Naive thymus-derived CD8-positive, alpha-beta T cell (primary cell): Measurements from ENCODE around the gene MLKL. TPM values are rescaled to one million over a fixed set of nuclear protein-coding genes. Genes with fewer than 3 reads are reported as not detected.
"Not testable (repeated sequence)": the region's sequence is repeated elsewhere in the genome, so short reads cannot be mapped to it uniquely, and the experiment has no call there.

Source experiments
- ATAC-seq, 2 donors: fragments of 150-1000 bp; cut with Tn5 transposase in 1 of 2; sonication (Bioruptor Pico), chemical (Tn5 transposase) in 1 of 2; 1 replicate in 1 of 2; 2 replicates in 1 of 2; pipeline ENCODE4 v1.10.0; 2021; ENCODE audit warnings: mild to moderate bottlenecking in 2 of 2, moderate library complexity in 2 of 2
- POLR2A ChIA-PET: fragments of 350-600 bp; sonication (Branson Sonifier 250); formaldehyde crosslinking; loops from one replicate; lab custom pipeline; 2021; ENCODE audit warnings: antibody characterized with exemption; lab: Charles Lee
- DNase-seq, 10 donors: peaks; one replicate each; pipeline versions ENCODE4 v3.0.0 to v3.0.0-alpha.2; 2020 to 2022
- H3K27ac Mint-ChIP-seq, 10 donors: one replicate each; pipeline ENCODE4 v1.8.0; 2020 to 2022; ENCODE audit warnings: mild to moderate bottlenecking in 10 of 10, mixed read lengths in 10 of 10, moderate library complexity in 4 of 10, inconsistent platforms in 1 of 10
- H3K27me3 Mint-ChIP-seq, 5 donors: one replicate each; pipeline ENCODE4 v1.8.0; 2021 to 2022; ENCODE audit warnings: mixed read lengths in 5 of 5
- H3K36me3 Mint-ChIP-seq, 3 donors: one replicate each; pipeline ENCODE4 v1.8.0; 2020 to 2022; ENCODE audit warnings: mixed read lengths in 3 of 3, mild to moderate bottlenecking in 2 of 3, inconsistent platforms in 1 of 3
- H3K4me1 Mint-ChIP-seq, 4 donors: one replicate each; pipeline ENCODE4 v1.8.0; 2021 to 2022; ENCODE audit warnings: mixed read lengths in 4 of 4
- H3K4me3 Mint-ChIP-seq, 10 donors: one replicate each; pipeline ENCODE4 v1.8.0; 2020 to 2022; ENCODE audit warnings: mild to moderate bottlenecking in 10 of 10, mixed read lengths in 10 of 10, moderate library complexity in 6 of 10, inconsistent platforms in 1 of 10
- H3K9me3 Mint-ChIP-seq, 9 donors: one replicate each; pipeline ENCODE4 v1.8.0; 2020 to 2022; ENCODE audit warnings: mixed read lengths in 9 of 9, mild to moderate bottlenecking in 3 of 9, inconsistent platforms in 1 of 9, moderate library complexity in 1 of 9
- polyA plus RNA-seq, 3 donors: library from polyadenylated mRNA; unstranded; fragments of 300-500 nt; fragmentation: Illumina TruSeq; gene quantifications; one replicate each; pipeline ENCODE4 v1.2.3, GENCODE V29; 2021
- total RNA-seq, 8 experiments: library from RNA in 2 of 8; stranded (reverse) in 2 of 8; gene quantifications; one replicate each; pipeline ENCODE4 v1.2.3 and lab custom pipeline; 2021 to 2026

MLKL gene
- total and polyA plus RNA-seq, 5 experiments from 2014 or later: 7.3 to 20.6 (median 9.3) TPM

- no peak for ATAC-seq
- Mint-ChIP-seq H3K9me3 (no peaks in the 10 kb centered on the region), H3K4me3 (peak overlapping the region in 1 of 10 donors; percentile 4), H3K27ac (peak overlapping the region in 7 of 10 donors; percentile 6 to 87 (median 67)), H3K4me1 (peaks cover 22 to 68% (median 60%) of the 10 kb centered on the region in 4 donors), H3K36me3 (peaks cover 0 to 84% (median 16%) of the 10 kb centered on the region in 3 donors), H3K27me3 (no peaks in the 10 kb centered on the region)
- DNase-seq: no peak
- POLR2A ChIA-PET: no interaction called here
Measured at GRCh38 chr16:74654536-74655050, 46.1 kb downstream of the MLKL start.

- Mint-ChIP-seq H3K27ac (peak overlapping the region in 8 of 10 donors; percentile 19 to 81 (median 66)), H3K4me1 (peaks cover 15 to 53% (median 44%) of the 10 kb centered on the region in 4 donors), H3K36me3 (peaks cover 0 to 83% (median 13%) of the 10 kb centered on the region in 3 donors), H3K4me3 (peak overlapping the region in 1 of 10 donors; percentile 4)
- H3K9me3 Mint-ChIP-seq, ATAC-seq, H3K27me3 Mint-ChIP-seq, POLR2A ChIA-PET, DNase-seq: not testable (repeated sequence)
Measured at GRCh38 chr16:74652883-74653282, 47.8 kb downstream of the MLKL start.

- ATAC-seq: no peak
- peaks cover 0 to 81% (median 13%) of the 10 kb centered on the region in 3 donors for H3K36me3 Mint-ChIP-seq
- H3K27ac Mint-ChIP-seq: peak overlapping the region in 4 of 10 donors; percentile 58 to 93 (median 78)
- H3K9me3 Mint-ChIP-seq: no peaks in the 10 kb centered on the region
- H3K4me1 Mint-ChIP-seq: peaks cover 15 to 48% (median 40%) of the 10 kb centered on the region in 4 donors
- no peak for DNase-seq
- POLR2A ChIA-PET: no interaction called here
- no peak overlapping the region for H3K4me3 Mint-ChIP-seq
- no peaks in the 10 kb centered on the region for H3K27me3 Mint-ChIP-seq
Measured at GRCh38 chr16:74652249-74652648, 48.4 kb downstream of the MLKL start.

- H3K4me3 Mint-ChIP-seq: no peak overlapping the region
- H3K4me1 Mint-ChIP-seq: peaks cover 14 to 43% (median 36%) of the 10 kb centered on the region in 4 donors
Measured at GRCh38 chr16:74651841-74652240, 48.8 kb downstream of the MLKL start.

GRCh38 chr16:74650966-74651567 lies 49.6 kb downstream of the MLKL start:
- ATAC-seq (no peak), DNase-seq (peak in 2 of 10 donors; percentile 7 to 19)
- peak overlapping the region in 2 of 10 donors; percentile 4 to 41 for H3K27ac Mint-ChIP-seq
- peaks cover 13 to 37% (median 31%) of the 10 kb centered on the region in 4 donors for H3K4me1 Mint-ChIP-seq
- H3K27me3 Mint-ChIP-seq: no peaks in the 10 kb centered on the region
- POLR2A ChIA-PET: interaction anchor here (0.6 kb wide), 1 partner anchor 157 kb away, joined by 4 read pairs; no protein-coding TSS in a partner anchor
- H3K36me3 Mint-ChIP-seq: peaks cover 0 to 82% (median 11%) of the 10 kb centered on the region in 3 donors
- H3K4me3 Mint-ChIP-seq: no peak overlapping the region
- H3K9me3 Mint-ChIP-seq: no peaks in the 10 kb centered on the region

More at GRCh38 chr16:74651841-74652240, 48.8 kb downstream of the MLKL start:
- POLR2A ChIA-PET: interaction anchor here (0.6 kb wide), 1 partner anchor 158 kb away, joined by 4 read pairs; no protein-coding TSS in a partner anchor
- Mint-ChIP-seq H3K9me3 (no peaks in the 10 kb centered on the region), H3K27me3 (no peaks in the 10 kb centered on the region), H3K36me3 (peaks cover 0 to 81% (median 12%) of the 10 kb centered on the region in 3 donors), H3K27ac (peak overlapping the region in 7 of 10 donors; percentile 58 to 93 (median 75))
- no peak for DNase-seq
- ATAC-seq: no peak

- POLR2A ChIA-PET: no interaction called here
- H3K27me3 Mint-ChIP-seq: no peaks in the 10 kb centered on the region
- H3K36me3 Mint-ChIP-seq: peaks cover 0 to 78% (median 8%) of the 10 kb centered on the region in 3 donors
- H3K4me3 Mint-ChIP-seq: no peak overlapping the region
- peaks cover 9 to 30% (median 23%) of the 10 kb centered on the region in 4 donors for H3K4me1 Mint-ChIP-seq
- peak overlapping the region in 2 of 10 donors; percentile 8 to 81 for H3K27ac Mint-ChIP-seq
- DNase-seq (no peak), ATAC-seq (no peak)
- no peaks in the 10 kb centered on the region for H3K9me3 Mint-ChIP-seq
Measured at GRCh38 chr16:74649839-74650504, 50.7 kb downstream of the MLKL start.

- H3K36me3 Mint-ChIP-seq: peaks cover 8 to 86% (median 17%) of the 10 kb centered on the region in 3 donors
- H3K4me1 Mint-ChIP-seq: no peaks in the 10 kb centered on the region
- no peaks in the 10 kb centered on the region for H3K9me3 Mint-ChIP-seq
- POLR2A ChIA-PET: interaction anchor here (0.7 kb wide), 1 partner anchor 19 kb away, joined by 6 read pairs; no protein-coding TSS in a partner anchor
- DNase-seq: no peak
- H3K27ac Mint-ChIP-seq: peak overlapping the region in 1 of 10 donors; percentile 47
- ATAC-seq: no peak
- no peak overlapping the region for H3K4me3 Mint-ChIP-seq
- no peaks in the 10 kb centered on the region for H3K27me3 Mint-ChIP-seq
Measured at GRCh38 chr16:74641969-74642368, 58.7 kb downstream of the MLKL start.

- Mint-ChIP-seq H3K4me1 (no peaks in the 10 kb centered on the region), H3K27me3 (no peaks in the 10 kb centered on the region), H3K36me3 (peaks cover 0 to 85% (median 7%) of the 10 kb centered on the region in 3 donors), H3K27ac (peak overlapping the region in 3 of 10 donors; percentile 27 to 71 (median 37)), H3K9me3 (no peaks in the 10 kb centered on the region), H3K4me3 (no peak overlapping the region)
- POLR2A ChIA-PET: no interaction called here
- ATAC-seq: no peak
- no peak for DNase-seq
Measured at GRCh38 chr16:74637742-74638453, 62.8 kb downstream of the MLKL start.

- peak overlapping the region in 1 of 10 donors; percentile 55 for H3K27ac Mint-ChIP-seq
- DNase-seq: no peak
- H3K27me3 Mint-ChIP-seq: no peaks in the 10 kb centered on the region
- H3K9me3 Mint-ChIP-seq: no peaks in the 10 kb centered on the region
- H3K36me3 Mint-ChIP-seq: peaks cover 0 to 81% (median 10%) of the 10 kb centered on the region in 3 donors
- no peaks in the 10 kb centered on the region for H3K4me1 Mint-ChIP-seq
- no peak for ATAC-seq
- no peak overlapping the region for H3K4me3 Mint-ChIP-seq
- POLR2A ChIA-PET: no interaction called here
Measured at GRCh38 chr16:74635303-74635702, 65.4 kb downstream of the MLKL start.

GRCh38 chr16:74633686-74634085 lies 67.0 kb downstream of the MLKL start:
- Mint-ChIP-seq H3K9me3 (no peaks in the 10 kb centered on the region), H3K4me1 (no peaks in the 10 kb centered on the region), H3K4me3 (no peak overlapping the region), H3K36me3 (peaks cover 0 to 84% (median 10%) of the 10 kb centered on the region in 3 donors), H3K27me3 (no peaks in the 10 kb centered on the region), H3K27ac (no peak overlapping the region)
- POLR2A ChIA-PET: interaction anchor here (0.5 kb wide), 1 partner anchor 81 kb away, joined by 3 read pairs; no protein-coding TSS in a partner anchor
- DNase-seq (no peak), ATAC-seq (no peak)

- ATAC-seq: no peak
- H3K9me3 Mint-ChIP-seq: no peaks in the 10 kb centered on the region
- POLR2A ChIA-PET: no interaction called here
- H3K27me3 Mint-ChIP-seq: no peaks in the 10 kb centered on the region
- H3K4me1 Mint-ChIP-seq: peaks cover 4 to 14% (median 6%) of the 10 kb centered on the region in 4 donors
- H3K36me3 Mint-ChIP-seq: peaks cover 0 to 97% (median 8%) of the 10 kb centered on the region in 3 donors
- DNase-seq: no peak
- H3K4me3 Mint-ChIP-seq: no peak overlapping the region
- H3K27ac Mint-ChIP-seq: peak overlapping the region in 8 of 10 donors; percentile 3 to 86 (median 40)
Measured at GRCh38 chr16:74627506-74628220, 73.0 kb downstream of the MLKL start.
